GM23338 (cell line): Measurements from ENCODE around the gene PRR36. TPM values are rescaled to one million over a fixed set of nuclear protein-coding genes. Genes with fewer than 3 reads are reported as not detected.

Experiments used
- ATAC-seq: fragments of 200-7000 bp; cut with Tn5 transposase; 3 replicates; pipeline ENCODE4 v1.9.1; 2020
- DNase-seq: peaks from one replicate; pipeline ENCODE4 v3.0.0-alpha.2; 2015; ENCODE audit warnings: low spot score
- H2AFZ ChIP-seq: fragments of 200-600 bp; sonication (generic); 2 replicates; pipeline ENCODE4 v1.8.0; 2016; ENCODE audit warnings: antibody characterized with exemption, mild to moderate bottlenecking, moderate library complexity
- H3F3A ChIP-seq: fragments of 200-600 bp; sonication (generic); replicated peaks from 2 replicates; pipeline ENCODE4 v1.8.0; 2017; ENCODE audit warnings: antibody characterized with exemption, mixed run types, low read depth
- H3K27ac ChIP-seq: fragments of 200-600 bp; sonication (generic); 2 replicates; pipeline ENCODE4 v1.6.1; 2016; ENCODE audit warnings: low read depth
- H3K27me3 ChIP-seq: fragments of 200-600 bp; sonication (generic); 2 replicates; pipeline ENCODE4 v1.8.0; 2016; ENCODE audit warnings: mild to moderate bottlenecking, mixed run types, moderate library complexity; ENCODE audit not compliant: insufficient read depth
- H3K36me3 ChIP-seq: fragments of 200-600 bp; sonication (generic); 2 replicates; pipeline ENCODE4 v1.8.0; 2016; ENCODE audit warnings: mild to moderate bottlenecking; ENCODE audit not compliant: insufficient read depth
- H3K4me1 ChIP-seq: fragments of 200-600 bp; sonication (generic); 2 replicates; pipeline ENCODE4 v1.8.0; 2016; ENCODE audit warnings: mild to moderate bottlenecking, moderate library complexity; ENCODE audit not compliant: insufficient read depth
- H3K4me2 ChIP-seq: fragments of 200-600 bp; sonication (generic); 2 replicates; pipeline ENCODE4 v1.7.1; 2017; ENCODE audit warnings: mixed run types
- H3K4me3 ChIP-seq: fragments of 200-600 bp; sonication (generic); 2 replicates; pipeline ENCODE4 v1.6.1; 2016; ENCODE audit warnings: mixed run types
- H3K79me2 ChIP-seq: fragments of 200-600 bp; sonication (generic); replicated peaks from 2 replicates; pipeline ENCODE4 v1.8.0; 2017; ENCODE audit warnings: mild to moderate bottlenecking; ENCODE audit not compliant: insufficient read depth
- H3K9me2 ChIP-seq: fragments of 200-600 bp; sonication (generic); 2 replicates; pipeline ENCODE4 v1.8.0; 2017; ENCODE audit not compliant: insufficient read depth
- H4K20me1 ChIP-seq: fragments of 200-600 bp; sonication (generic); replicated peaks from 2 replicates; pipeline ENCODE4 v1.8.0; 2017; ENCODE audit warnings: mild to moderate bottlenecking; ENCODE audit not compliant: insufficient read depth
- H3K27ac Mint-ChIP-seq: 2 replicates; pipeline ENCODE4 v1.8.0; 2020; ENCODE audit warnings: inconsistent platforms, mild to moderate bottlenecking, moderate library complexity, mixed read lengths
- H3K27me3 Mint-ChIP-seq: 3 replicates; pipeline ENCODE4 v1.8.0; 2022; ENCODE audit warnings: low read depth, mild to moderate bottlenecking, moderate library complexity, mixed read lengths, inconsistent platforms; ENCODE audit not compliant: insufficient read depth, poor library complexity
- H3K36me3 Mint-ChIP-seq: 3 replicates; pipeline ENCODE4 v1.8.0; 2021; ENCODE audit warnings: low read depth, mild to moderate bottlenecking, inconsistent platforms, moderate library complexity, mixed read lengths
- H3K4me1 Mint-ChIP-seq: 3 replicates; pipeline ENCODE4 v1.8.0; 2020; ENCODE audit warnings: mild to moderate bottlenecking, inconsistent platforms, mixed read lengths
- H3K4me3 Mint-ChIP-seq: 3 replicates; pipeline ENCODE4 v1.8.0; 2021; ENCODE audit warnings: moderate library complexity, mild to moderate bottlenecking, inconsistent platforms, mixed read lengths
- H3K9me3 Mint-ChIP-seq: 3 replicates; pipeline ENCODE4 v1.8.0; 2020; ENCODE audit warnings: moderate library complexity, mild to moderate bottlenecking, inconsistent platforms, mixed read lengths
- CREB1 ChIP-seq: fragments of 250-450 bp; sonication (Bioruptor Pico); IDR thresholded peaks from 2 replicates; pipeline ENCODE4 v1.5.0; 2020; ENCODE audit warnings: low read depth, mild to moderate bottlenecking, moderate library complexity
- CTCF ChIP-seq, 2 experiments: fragments of 200-600 bp in 1 of 2; sonication (generic) in 1 of 2; conservative IDR thresholded peaks; 2 replicates each; pipeline versions ENCODE4 v1.5.1 to v1.6.1; 2016 to 2017; ENCODE audit warnings: antibody characterized with exemption in 2 of 2, low read depth in 2 of 2, mild to moderate bottlenecking in 2 of 2, moderate library complexity in 1 of 2
- EZH2 ChIP-seq: fragments of 200-600 bp; sonication (generic); IDR thresholded peaks from one replicate; pipeline ENCODE4 v1.8.0; 2017; ENCODE audit warnings: antibody characterized with exemption, mild to moderate bottlenecking, low read depth; ENCODE audit not compliant: unreplicated experiment
- EZH2phosphoT487 ChIP-seq: fragments of 200-600 bp; sonication (generic); IDR thresholded peaks from one replicate; pipeline ENCODE4 v1.8.1; 2018; ENCODE audit warnings: antibody characterized with exemption; ENCODE audit not compliant: unreplicated experiment
- JUNB ChIP-seq: IDR thresholded peaks from one replicate; pipeline ENCODE4 v1.6.1; 2016; ENCODE audit warnings: antibody characterized with exemption; ENCODE audit not compliant: unreplicated experiment
- NANOG ChIP-seq: IDR thresholded peaks from 2 replicates; pipeline ENCODE4 v1.6.1; 2016; ENCODE audit warnings: antibody characterized with exemption, borderline replicate concordance
- POLR2AphosphoS5 ChIP-seq: IDR thresholded peaks from 2 replicates; pipeline ENCODE4 v1.6.1; 2016; ENCODE audit warnings: antibody characterized with exemption, low read depth
- REST ChIP-seq: IDR thresholded peaks from one replicate; pipeline ENCODE4 v1.6.1; 2018; ENCODE audit warnings: antibody characterized with exemption; ENCODE audit not compliant: unreplicated experiment
- STAT1 ChIP-seq: IDR thresholded peaks from one replicate; pipeline ENCODE4 v1.6.1; 2016; ENCODE audit warnings: antibody characterized with exemption; ENCODE audit not compliant: unreplicated experiment
- ZNF114 ChIP-seq: fragments of 250-450 bp; sonication (Bioruptor Pico); IDR thresholded peaks from 2 replicates; pipeline ENCODE4 v1.5.0; 2020; ENCODE audit warnings: mild to moderate bottlenecking, moderate library complexity
- ZNF331 ChIP-seq: fragments of 250-450 bp; sonication (Bioruptor Pico); IDR thresholded peaks from 2 replicates; pipeline ENCODE4 v1.5.0; 2020; ENCODE audit warnings: low read depth, mild to moderate bottlenecking, moderate library complexity
- polyA plus RNA-seq: library from polyadenylated mRNA; unstranded; fragments of >200 nt; fragmentation: Nextera tagmentation; extraction: Ambion mirVana; gene quantifications from 2 replicates; pipeline ENCODE4 v1.2.1, GENCODE V29; 2016
- total RNA-seq: library from RNA; depleted of rRNA; stranded (reverse); fragments of >200 nt; shearing (Covaris generic); gene quantifications from 2 replicates; pipeline ENCODE4 v1.2.3, GENCODE V29; 2014

Gene PRR36
- total and polyA plus RNA-seq, 2 experiments from 2014 or later: 17.6 to 17.9 TPM

- TF ChIP-seq NANOG (no peak), POLR2AphosphoS5 (no peak), CREB1 (no peak), STAT1 (no peak), JUNB (no peak), CTCF (conservative IDR thresholded peaks at IDR 0.05; ENCODE audit: low read depth in 2 of 2) (no peak), ZNF114 (CRISPR knock-in tag) (no peak), EZH2 (no peak), ZNF331 (no peak), EZH2phosphoT487 (no peak), REST (no peak)
- peaks cover 24% of the 10 kb centered on the region for H3K27me3 Mint-ChIP-seq
- no peak overlapping the region for H3K27ac Mint-ChIP-seq
- H3K4me3 Mint-ChIP-seq: no peak overlapping the region
- peaks cover 11% of the 10 kb centered on the region for H3K4me1 ChIP-seq
- H3K4me1 Mint-ChIP-seq: peaks cover 15% of the 10 kb centered on the region
- no peak overlapping the region for H3K4me2 ChIP-seq
- DNase-seq: no peak
- no peak for ATAC-seq
- H3K27me3 ChIP-seq: no peaks in the 10 kb centered on the region
- peaks cover 6% of the 10 kb centered on the region; the same call in 1 of the 3 replicates for H3K9me3 Mint-ChIP-seq
- peaks cover 11% of the 10 kb centered on the region for H3K79me2 ChIP-seq
- H3K36me3 Mint-ChIP-seq: peaks cover 17% of the 10 kb centered on the region; the same call in 2 of the 3 replicates
- H3K36me3 ChIP-seq: no peaks in the 10 kb centered on the region
- H3K9me2 ChIP-seq: no peaks in the 10 kb centered on the region
- H4K20me1 ChIP-seq: no peaks in the 10 kb centered on the region; the same call in 1 of the 2 replicates
- no peak overlapping the region for H3K27ac ChIP-seq
- no peak overlapping the region for H2AFZ ChIP-seq
- H3F3A ChIP-seq: peaks cover 8% of the 10 kb centered on the region; the same call in 1 of the 2 replicates
- H3K4me3 ChIP-seq: no peak overlapping the region
These were observed 26.2 kb upstream of the PRR36 start for GRCh38 chr19:7900401-7900870.
